H9 (cell line): ENCODE results near the gene ATP10B. TPM values are rescaled to one million over a fixed set of nuclear protein-coding genes. Genes with fewer than 3 reads are reported as not detected.

Experiments
- DNase-seq: peaks from one replicate; pipeline ENCODE4 v3.0.0-alpha.2; 2017
- H2AFZ ChIP-seq: one replicate; pipeline ENCODE4 v1.6.1; 2013; ENCODE audit warnings: mild to moderate bottlenecking, low read length, control low read depth, moderate library complexity
- H2AK5ac ChIP-seq: 2 replicates; pipeline ENCODE4 v1.6.1; 2013; ENCODE audit warnings: low read length, control low read depth, mixed read lengths; ENCODE audit not compliant: insufficient read length
- H2BK120ac ChIP-seq: one replicate; pipeline ENCODE4 v1.6.1; 2013; ENCODE audit warnings: low read depth, mild to moderate bottlenecking, low read length, control low read depth, inconsistent platforms; ENCODE audit not compliant: poor library complexity, severe bottlenecking
- H2BK12ac ChIP-seq: 2 replicates; pipeline ENCODE4 v1.6.1; 2013; ENCODE audit warnings: low read length, control low read depth, mixed read lengths, low read depth; ENCODE audit not compliant: insufficient read length
- H2BK15ac ChIP-seq: 2 replicates; pipeline ENCODE4 v1.6.1; 2013; ENCODE audit warnings: low read depth, low read length, control low read depth
- H2BK20ac ChIP-seq: one replicate; pipeline ENCODE4 v1.6.1; 2013; ENCODE audit warnings: low read depth, mild to moderate bottlenecking, low read length, control low read depth, inconsistent platforms; ENCODE audit not compliant: poor library complexity, severe bottlenecking
- H2BK5ac ChIP-seq: 2 replicates; pipeline ENCODE4 v1.6.1; 2013; ENCODE audit warnings: low read length, control low read depth, mixed read lengths; ENCODE audit not compliant: insufficient read length
- H3K14ac ChIP-seq: 2 replicates; pipeline ENCODE4 v1.6.1; 2013; ENCODE audit warnings: low read length, control low read depth; ENCODE audit not compliant: insufficient read depth
- H3K18ac ChIP-seq: 2 replicates; pipeline ENCODE4 v1.6.1; 2013; ENCODE audit warnings: low read depth, mild to moderate bottlenecking, mixed read lengths, low read length, control low read depth; ENCODE audit not compliant: insufficient read length
- H3K23ac ChIP-seq: 2 replicates; pipeline ENCODE4 v1.6.1; 2013; ENCODE audit warnings: low read length, control low read depth, mixed read lengths, low read depth; ENCODE audit not compliant: insufficient read length
- H3K23me2 ChIP-seq: 2 replicates; pipeline ENCODE4 v1.6.1; 2013; ENCODE audit warnings: low read depth, mild to moderate bottlenecking, mixed read lengths, low read length, control low read depth; ENCODE audit not compliant: insufficient read length, poor library complexity, severe bottlenecking
- H3K27ac ChIP-seq: 2 replicates; pipeline ENCODE4 v1.5.1; 2013; ENCODE audit warnings: low read length, control low read depth, mixed read lengths, low read depth; ENCODE audit not compliant: insufficient read length
- H3K27me3 ChIP-seq: 2 replicates; pipeline ENCODE4 v1.6.1; 2013; ENCODE audit warnings: low read length, control low read depth, inconsistent platforms; ENCODE audit not compliant: insufficient read depth
- H3K4ac ChIP-seq: 2 replicates; pipeline ENCODE4 v1.6.1; 2013; ENCODE audit warnings: low read depth, mild to moderate bottlenecking, control low read depth, inconsistent platforms, low read length, moderate library complexity
- H3K4me1 ChIP-seq: 2 replicates; pipeline ENCODE4 v1.6.1; 2013; ENCODE audit warnings: low read length, control low read depth, inconsistent platforms; ENCODE audit not compliant: insufficient read depth
- H3K4me2 ChIP-seq: 2 replicates; pipeline ENCODE4 v1.6.1; 2013; ENCODE audit warnings: low read length, control low read depth, mixed read lengths; ENCODE audit not compliant: insufficient read length, insufficient read depth
- H3K56ac ChIP-seq: 2 replicates; pipeline ENCODE4 v1.6.1; 2013; ENCODE audit warnings: low read depth, mild to moderate bottlenecking, mixed read lengths, low read length, control low read depth; ENCODE audit not compliant: insufficient read length
- H3K79me1 ChIP-seq: 2 replicates; pipeline ENCODE4 v1.6.1; 2013; ENCODE audit warnings: low read depth, mild to moderate bottlenecking, moderate library complexity, low read length, control low read depth, inconsistent platforms; ENCODE audit not compliant: insufficient read depth, poor library complexity, severe bottlenecking
- H3K79me2 ChIP-seq: 2 replicates; pipeline ENCODE4 v1.6.1; 2013; ENCODE audit warnings: low read length, control low read depth, inconsistent platforms; ENCODE audit not compliant: insufficient read depth
- H3K9ac ChIP-seq: 2 replicates; pipeline ENCODE4 v1.6.1; 2013; ENCODE audit warnings: low read length, control low read depth, mixed read lengths; ENCODE audit not compliant: insufficient read length; ENCODE audit errors: extremely low read depth
- H3K9me3 ChIP-seq: one replicate; pipeline ENCODE4 v1.6.1; 2013; ENCODE audit warnings: low read depth, low read length, inconsistent platforms; ENCODE audit not compliant: control insufficient read depth
- H3T11ph ChIP-seq: one replicate; pipeline ENCODE4 v1.6.1; 2013; ENCODE audit warnings: mild to moderate bottlenecking, low read length, control low read depth, inconsistent platforms
- H4K20me1 ChIP-seq: one replicate; pipeline ENCODE4 v1.6.1; 2013; ENCODE audit not compliant: control insufficient read depth, insufficient read length, insufficient read depth
- H4K5ac ChIP-seq: 2 replicates; pipeline ENCODE4 v1.6.1; 2013; ENCODE audit warnings: low read depth, mild to moderate bottlenecking, mixed read lengths, low read length, control low read depth; ENCODE audit not compliant: insufficient read length
- H4K8ac ChIP-seq: replicated peaks from 2 replicates; pipeline ENCODE4 v1.6.1; 2013; ENCODE audit warnings: low read length, control low read depth, mixed read lengths, low read depth; ENCODE audit not compliant: insufficient read length
- H4K91ac ChIP-seq: 2 replicates; pipeline ENCODE4 v1.6.1; 2013; ENCODE audit warnings: low read depth, mild to moderate bottlenecking, moderate library complexity, mixed read lengths, low read length, control low read depth; ENCODE audit not compliant: insufficient read length
- H3K27ac Mint-ChIP-seq, 3 experiments: 2 replicates in 2 of 3; 3 replicates in 1 of 3; pipeline ENCODE4 v1.8.0; 2020 to 2021; ENCODE audit warnings: mixed read lengths in 3 of 3, mild to moderate bottlenecking in 1 of 3, moderate library complexity in 1 of 3
- H3K27me3 Mint-ChIP-seq: 2 replicates; pipeline ENCODE4 v1.8.0; 2021; ENCODE audit warnings: low read depth, mild to moderate bottlenecking, moderate library complexity, mixed read lengths
- H3K36me3 Mint-ChIP-seq, 3 experiments: 2 replicates in 2 of 3; 3 replicates in 1 of 3; pipeline ENCODE4 v1.8.0; 2020 to 2021; ENCODE audit warnings: low read depth in 3 of 3, mixed read lengths in 3 of 3; ENCODE audit not compliant: insufficient read depth in 1 of 3
- H3K4me1 Mint-ChIP-seq, 2 experiments: 2 replicates each; pipeline ENCODE4 v1.8.0; 2020; ENCODE audit warnings: mixed read lengths in 2 of 2
- H3K4me3 Mint-ChIP-seq, 2 experiments: 2 replicates in 1 of 2; 3 replicates in 1 of 2; pipeline ENCODE4 v1.8.0; 2020 to 2021; ENCODE audit warnings: mild to moderate bottlenecking in 2 of 2, mixed read lengths in 2 of 2, moderate library complexity in 1 of 2
- H3K9me3 Mint-ChIP-seq, 2 experiments: 2 replicates in 1 of 2; 3 replicates in 1 of 2; pipeline ENCODE4 v1.8.0; 2020; ENCODE audit warnings: mild to moderate bottlenecking in 2 of 2, mixed read lengths in 2 of 2, moderate library complexity in 1 of 2
- WGBS: extraction: QIAGEN DNeasy Blood & Tissue Kit; methylation state at CpG from one replicate; pipeline ENCODE4 v1.1.7; 2013; ENCODE audit warnings: missing lambda C conversion rate, low lambda C conversion rate, mixed read lengths; ENCODE audit not compliant: insufficient read length; ENCODE audit errors: extremely low coverage; 5-methylcytosine and 5-hydroxymethylcytosine counted together
- total RNA-seq: library from RNA; stranded (reverse); gene quantifications from 2 replicates; pipeline ENCODE4 v1.2.1, GENCODE V29; 2021
- TF ChIP-seq, protein P1 (sequence below): fragments of 200-600 bp; sonication (generic); conservative IDR thresholded peaks from 3 replicates; pipeline ENCODE4 v1.8.0; 2021; ENCODE audit warnings: antibody characterized with exemption, mild to moderate bottlenecking

The ATP10B gene
- total RNA-seq, 1 experiment from 2014 or later, result 0.42 TPM

DNA sequence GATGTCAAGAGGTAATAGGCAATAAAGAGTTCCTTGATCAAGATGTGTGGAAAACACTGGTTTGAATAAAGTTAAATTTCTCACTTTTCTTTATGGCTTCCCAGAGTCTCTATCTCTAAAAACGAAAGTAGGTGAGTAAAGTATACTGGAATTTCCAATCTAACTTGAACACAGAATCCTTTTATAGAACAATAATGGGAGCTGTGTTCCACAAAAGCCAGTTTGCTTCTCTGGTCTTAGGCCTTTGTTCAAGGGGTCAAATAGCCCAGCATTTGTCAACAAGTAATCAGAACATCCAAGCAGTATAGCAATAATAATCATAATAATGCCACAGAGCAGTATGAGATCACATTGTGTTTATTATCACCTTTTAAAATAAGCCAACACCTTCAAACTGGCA, 20.2 kb downstream of the ATP10B start:
- WGBS, result no CpG with 5 or more reads among the region's 1 CpG
- TF ChIP-seq, protein P1, sequence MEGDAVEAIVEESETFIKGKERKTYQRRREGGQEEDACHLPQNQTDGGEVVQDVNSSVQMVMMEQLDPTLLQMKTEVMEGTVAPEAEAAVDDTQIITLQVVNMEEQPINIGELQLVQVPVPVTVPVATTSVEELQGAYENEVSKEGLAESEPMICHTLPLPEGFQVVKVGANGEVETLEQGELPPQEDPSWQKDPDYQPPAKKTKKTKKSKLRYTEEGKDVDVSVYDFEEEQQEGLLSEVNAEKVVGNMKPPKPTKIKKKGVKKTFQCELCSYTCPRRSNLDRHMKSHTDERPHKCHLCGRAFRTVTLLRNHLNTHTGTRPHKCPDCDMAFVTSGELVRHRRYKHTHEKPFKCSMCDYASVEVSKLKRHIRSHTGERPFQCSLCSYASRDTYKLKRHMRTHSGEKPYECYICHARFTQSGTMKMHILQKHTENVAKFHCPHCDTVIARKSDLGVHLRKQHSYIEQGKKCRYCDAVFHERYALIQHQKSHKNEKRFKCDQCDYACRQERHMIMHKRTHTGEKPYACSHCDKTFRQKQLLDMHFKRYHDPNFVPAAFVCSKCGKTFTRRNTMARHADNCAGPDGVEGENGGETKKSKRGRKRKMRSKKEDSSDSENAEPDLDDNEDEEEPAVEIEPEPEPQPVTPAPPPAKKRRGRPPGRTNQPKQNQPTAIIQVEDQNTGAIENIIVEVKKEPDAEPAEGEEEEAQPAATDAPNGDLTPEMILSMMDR, result no peak
- H3K9me3 Mint-ChIP-seq, result peaks cover 6 to 12% of the 10 kb centered on the region in 2 experiments

More for the DNA sequence above, 20.2 kb downstream of the ATP10B start:
- Histone ChIP-seq H2BK20ac (no peak overlapping the region), H4K91ac (no peak overlapping the region), H2BK5ac (no peak overlapping the region), H3K4me1 (no peaks in the 10 kb centered on the region), H3K27me3 (no peaks in the 10 kb centered on the region), H4K20me1 (no peaks in the 10 kb centered on the region), H2BK15ac (no peak overlapping the region), H3T11ph (no peak overlapping the region), H2BK12ac (no peak overlapping the region), H3K4me2 (no peak overlapping the region), H3K18ac (no peak overlapping the region), H3K4ac (no peak overlapping the region), H3K79me1 (no peaks in the 10 kb centered on the region), H3K9me3 (no peaks in the 10 kb centered on the region), H3K14ac (no peak overlapping the region), H3K56ac (no peak overlapping the region), H3K9ac (no peak overlapping the region), H3K23ac (no peak overlapping the region), H2AK5ac (no peak overlapping the region), H3K79me2 (no peaks in the 10 kb centered on the region), H4K5ac (no peak overlapping the region), H3K23me2 (no peaks in the 10 kb centered on the region), H2BK120ac (no peak overlapping the region), H3K27ac (no peak overlapping the region), H4K8ac (no peak overlapping the region), H2AFZ (no peak overlapping the region)
- peaks cover 0 to 14% (median 1%) of the 10 kb centered on the region in 3 experiments; a peak in 3 of 7 replicates for H3K36me3 Mint-ChIP-seq
- H3K4me1 Mint-ChIP-seq, result no peaks in the 10 kb centered on the region
- DNase-seq, result no peak
- no peaks in the 10 kb centered on the region for H3K27me3 Mint-ChIP-seq
- no peak overlapping the region for H3K4me3 Mint-ChIP-seq
- no peak overlapping the region for H3K27ac Mint-ChIP-seq
